ENCODE measurements around the gene EGR1. TPM values are rescaled to one million over a fixed set of nuclear protein-coding genes. Genes with fewer than 3 reads are reported as not detected.

The EGR1 gene
- total and polyA plus RNA-seq, 8 donors, result 7.7 to 83.9 (median 37.8) TPM

GRCh38 chr5:138448481-138449398 is 16.5 kb upstream of the EGR1 start:
- no peaks in the 10 kb centered on the region for H3K9me3 ChIP-seq
- no peaks in the 10 kb centered on the region for H3K27me3 ChIP-seq
- H3K36me3 ChIP-seq, result no peaks in the 10 kb centered on the region
- no peak for DNase-seq
- intact Hi-C loops (cut with DNase I; ENCODE audit: low total_unique reads), result loop anchor here (5.0 kb wide), 1 partner anchor 54 kb away; no protein-coding TSS in a partner anchor
- H3K27ac ChIP-seq, result no peak overlapping the region
- no peak for TF ChIP-seq POLR2AphosphoS5 (IDR thresholded peaks at IDR 0.05)
- TF ChIP-seq, protein P1, sequence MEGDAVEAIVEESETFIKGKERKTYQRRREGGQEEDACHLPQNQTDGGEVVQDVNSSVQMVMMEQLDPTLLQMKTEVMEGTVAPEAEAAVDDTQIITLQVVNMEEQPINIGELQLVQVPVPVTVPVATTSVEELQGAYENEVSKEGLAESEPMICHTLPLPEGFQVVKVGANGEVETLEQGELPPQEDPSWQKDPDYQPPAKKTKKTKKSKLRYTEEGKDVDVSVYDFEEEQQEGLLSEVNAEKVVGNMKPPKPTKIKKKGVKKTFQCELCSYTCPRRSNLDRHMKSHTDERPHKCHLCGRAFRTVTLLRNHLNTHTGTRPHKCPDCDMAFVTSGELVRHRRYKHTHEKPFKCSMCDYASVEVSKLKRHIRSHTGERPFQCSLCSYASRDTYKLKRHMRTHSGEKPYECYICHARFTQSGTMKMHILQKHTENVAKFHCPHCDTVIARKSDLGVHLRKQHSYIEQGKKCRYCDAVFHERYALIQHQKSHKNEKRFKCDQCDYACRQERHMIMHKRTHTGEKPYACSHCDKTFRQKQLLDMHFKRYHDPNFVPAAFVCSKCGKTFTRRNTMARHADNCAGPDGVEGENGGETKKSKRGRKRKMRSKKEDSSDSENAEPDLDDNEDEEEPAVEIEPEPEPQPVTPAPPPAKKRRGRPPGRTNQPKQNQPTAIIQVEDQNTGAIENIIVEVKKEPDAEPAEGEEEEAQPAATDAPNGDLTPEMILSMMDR (IDR thresholded peaks at IDR 0.05), result no peak
- no peak for TF ChIP-seq POLR2A (IDR thresholded peaks at IDR 0.05)
- TF ChIP-seq EP300 (IDR thresholded peaks at IDR 0.05), result no peak
- 72 to 81% (median 76%) methylated on average over 9 of the region's 9 CpGs for WGBS, 5 donors
- H3K4me1 ChIP-seq, result peaks cover 3 to 11% (median 9%) of the 10 kb centered on the region in 4 donors
- no peak overlapping the region for H3K4me3 ChIP-seq

GRCh38 chr5:138449501-138450239 is 15.6 kb upstream of the EGR1 start:
- Histone ChIP-seq H3K27me3 (no peaks in the 10 kb centered on the region), H3K27ac (peak overlapping the region in 1 of 5 donors; percentile 38), H3K9me3 (no peaks in the 10 kb centered on the region), H3K36me3 (no peaks in the 10 kb centered on the region), H3K4me3 (no peak overlapping the region), H3K4me1 (peaks cover 3 to 11% (median 9%) of the 10 kb centered on the region in 4 donors)
- intact Hi-C loops (cut with DNase I; ENCODE audit: low total_unique reads), result loop anchor here (5.0 kb wide), 1 partner anchor 53 kb away; no protein-coding TSS in a partner anchor
- 15 to 35% (median 17%) methylated on average over 7 to 22 of the region's 22 CpGs for WGBS, 5 donors
- peak; percentile 94 to 95 for DNase-seq
- TF ChIP-seq EP300 (IDR thresholded peaks at IDR 0.05) (no peak), POLR2A (IDR thresholded peaks at IDR 0.05) (no peak), POLR2AphosphoS5 (IDR thresholded peaks at IDR 0.05) (peak in 1 of 3 donors; percentile 81)
- TF ChIP-seq, protein P1 (IDR thresholded peaks at IDR 0.05), result peak in 5 of 7 experiments; percentile 92 to 97 (median 96)

GRCh38 chr5:138450971-138451370 is 14.3 kb upstream of the EGR1 start:
- no peaks in the 10 kb centered on the region for H3K27me3 ChIP-seq
- intact Hi-C loops (cut with DNase I; ENCODE audit: low total_unique reads), result no loop called here
- TF ChIP-seq, protein P1 (IDR thresholded peaks at IDR 0.05), result no peak
- TF ChIP-seq POLR2AphosphoS5 (IDR thresholded peaks at IDR 0.05) (no peak), POLR2A (IDR thresholded peaks at IDR 0.05) (no peak), EP300 (IDR thresholded peaks at IDR 0.05) (no peak)
- H3K4me1 ChIP-seq, result peaks cover 3 to 11% (median 9%) of the 10 kb centered on the region in 4 donors
- H3K9me3 ChIP-seq, result no peaks in the 10 kb centered on the region
- 89 to 99% (median 93%) methylated on average over 5 of the region's 5 CpGs for WGBS, 5 donors
- H3K27ac ChIP-seq, result no peak overlapping the region
- DNase-seq, result no peak
- H3K36me3 ChIP-seq, result no peaks in the 10 kb centered on the region
- H3K4me3 ChIP-seq, result no peak overlapping the region

DNA sequence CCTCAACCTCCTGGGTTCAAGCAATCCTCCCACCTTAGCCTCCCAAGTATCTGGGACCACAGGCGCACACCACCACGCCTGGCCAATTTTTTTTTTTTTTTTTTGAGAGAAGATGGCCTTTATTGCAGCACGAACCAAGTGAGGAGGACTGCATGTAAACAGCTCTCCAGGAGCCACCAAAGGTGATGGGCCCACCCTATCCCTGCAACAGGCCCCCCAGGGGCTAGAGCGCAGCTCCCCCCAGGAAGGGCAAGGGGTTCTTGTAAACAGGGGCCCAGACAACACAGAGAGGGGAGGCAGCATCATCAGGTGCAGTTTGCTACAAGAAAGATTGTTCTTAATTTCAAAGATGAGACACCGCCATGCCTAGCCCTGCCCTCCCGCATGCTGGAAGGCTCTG is 12.6 kb upstream of the EGR1 start:
- DNase-seq, result no peak
- intact Hi-C loops (cut with DNase I; ENCODE audit: low total_unique reads), result no loop called here
- Histone ChIP-seq H3K27me3 (no peaks in the 10 kb centered on the region), H3K9me3 (no peaks in the 10 kb centered on the region), H3K4me3 (no peak overlapping the region), H3K36me3 (no peaks in the 10 kb centered on the region), H3K27ac (no peak overlapping the region), H3K4me1 (peaks cover 3 to 11% (median 9%) of the 10 kb centered on the region in 4 donors)
- no peak for TF ChIP-seq POLR2A (IDR thresholded peaks at IDR 0.05)
- TF ChIP-seq, protein P1 (IDR thresholded peaks at IDR 0.05), result no peak
- no peak for TF ChIP-seq EP300 (IDR thresholded peaks at IDR 0.05)
- no peak for TF ChIP-seq POLR2AphosphoS5 (IDR thresholded peaks at IDR 0.05)
- 83 to 94% (median 90%) methylated on average over 6 of the region's 6 CpGs for WGBS, 5 donors

Measured in stomach (tissue), 9 donors.